IMR-90 (cell line): ENCODE data around the gene NEDD4L. TPM values are rescaled to one million over a fixed set of nuclear protein-coding genes. Genes with fewer than 3 reads are reported as not detected.

Experiments used
- ATAC-seq: fragments of 200-7000 bp; cut with Tn5 transposase; 2 replicates; pipeline ENCODE4 v1.9.1; 2020; ENCODE audit warnings: low read depth, mild to moderate bottlenecking, moderate library complexity
- BruUV-seq: library from RNA; stranded (reverse); fragments of 400-500 nt; replicated peaks from 2 replicates; lab custom pipeline; 2021; lab: Mats Ljungman, UMichigan
- CTCF ChIA-PET: fragments of 300-600 bp; formaldehyde crosslinking; extraction: SDS; loops from one replicate; lab custom pipeline; 2021; ENCODE audit warnings: antibody characterized with exemption; lab: Yijun Ruan, JAX
- POLR2A ChIA-PET: fragments of 300-600 bp; sonication (Branson Sonifier 250); formaldehyde crosslinking; loops from one replicate; lab custom pipeline; 2022; ENCODE audit warnings: antibody characterized with exemption; ENCODE audit not compliant: unreplicated experiment; lab: Charles Lee
- DNase-seq: peaks from one replicate; pipeline ENCODE4 v3.0.0; 2013
- H2AFZ ChIP-seq: replicated peaks from 2 replicates; pipeline ENCODE3; 2013; ENCODE audit warnings: low read length, mild to moderate bottlenecking; ENCODE audit not compliant: poor library complexity
- H2AK5ac ChIP-seq: 2 replicates; pipeline ENCODE4 v1.6.1; 2013; ENCODE audit warnings: low read depth, low read length, inconsistent platforms
- H2AK9ac ChIP-seq: replicated peaks from 2 replicates; pipeline ENCODE3; 2013; ENCODE audit warnings: mild to moderate bottlenecking, low read depth, low read length, moderate library complexity; ENCODE audit not compliant: poor library complexity
- H2BK120ac ChIP-seq: 2 replicates; pipeline ENCODE4 v1.6.1; 2013; ENCODE audit warnings: low read depth, low read length, inconsistent platforms
- H2BK15ac ChIP-seq: 3 replicates; pipeline ENCODE4 v1.6.1; 2013; ENCODE audit warnings: low read depth, low read length, inconsistent platforms
- H2BK20ac ChIP-seq: 2 replicates; pipeline ENCODE4 v1.6.1; 2013; ENCODE audit warnings: low read depth, mild to moderate bottlenecking, inconsistent platforms, low read length, moderate library complexity
- H2BK5ac ChIP-seq: 2 replicates; pipeline ENCODE4 v1.6.1; 2013; ENCODE audit warnings: mild to moderate bottlenecking, low read depth, low read length, inconsistent platforms; ENCODE audit not compliant: poor library complexity, severe bottlenecking
- H3K14ac ChIP-seq: replicated peaks from 2 replicates; pipeline ENCODE4 v1.6.1; 2013; ENCODE audit warnings: low read depth, low read length, inconsistent platforms
- H3K18ac ChIP-seq: 2 replicates; pipeline ENCODE4 v1.6.1; 2013; ENCODE audit warnings: low read depth, low read length, control low read depth
- H3K23ac ChIP-seq: 2 replicates; pipeline ENCODE4 v1.6.1; 2013; ENCODE audit warnings: low read depth, low read length, inconsistent platforms
- H3K27ac ChIP-seq: 2 replicates; pipeline ENCODE4 v1.5.1; 2013; ENCODE audit warnings: mild to moderate bottlenecking, control low read depth, low read length; ENCODE audit not compliant: insufficient read depth
- H3K27me3 ChIP-seq: 2 replicates; pipeline ENCODE4 v1.6.1; 2013; ENCODE audit warnings: low read length; ENCODE audit not compliant: control insufficient read depth, insufficient read depth
- H3K36me3 ChIP-seq: 2 replicates; pipeline ENCODE4 v1.6.1; 2013; ENCODE audit warnings: low read length, mixed read lengths; ENCODE audit not compliant: control insufficient read depth, insufficient read depth
- H3K4ac ChIP-seq: 2 replicates; pipeline ENCODE4 v1.6.1; 2013; ENCODE audit warnings: low read depth, low read length, inconsistent platforms
- H3K4me1 ChIP-seq: 2 replicates; pipeline ENCODE4 v1.6.1; 2013; ENCODE audit warnings: low read length, mixed read lengths; ENCODE audit not compliant: control insufficient read depth, insufficient read depth
- H3K4me2 ChIP-seq: 2 replicates; pipeline ENCODE4 v1.6.1; 2013; ENCODE audit warnings: low read depth, mild to moderate bottlenecking, control low read depth, low read length, moderate library complexity
- H3K4me3 ChIP-seq: 2 replicates; pipeline ENCODE4 v1.5.1; 2013; ENCODE audit warnings: low read depth, mild to moderate bottlenecking, control low read depth, low read length, moderate library complexity; ENCODE audit not compliant: insufficient read depth
- H3K56ac ChIP-seq: 2 replicates; pipeline ENCODE4 v1.6.1; 2013; ENCODE audit warnings: low read length, inconsistent platforms; ENCODE audit not compliant: insufficient read depth; ENCODE audit errors: extremely low read depth
- H3K79me1 ChIP-seq, 2 experiments: 2 replicates each; pipeline ENCODE4 v1.6.1; 2013; ENCODE audit warnings: low read length in 2 of 2, inconsistent platforms in 1 of 2, low read depth in 1 of 2
- H3K9ac ChIP-seq: 2 replicates; pipeline ENCODE4 v1.6.1; 2013; ENCODE audit warnings: low read depth, low read length, control low read depth
- H3K9me1 ChIP-seq: 2 replicates; pipeline ENCODE4 v1.6.1; 2013; ENCODE audit warnings: low read length, inconsistent platforms; ENCODE audit not compliant: insufficient read depth
- H3K9me3 ChIP-seq: 2 replicates; pipeline ENCODE4 v1.6.1; 2013; ENCODE audit warnings: low read length; ENCODE audit not compliant: control insufficient read depth, insufficient read depth
- H4K20me1 ChIP-seq: 2 replicates; pipeline ENCODE4 v1.6.1; 2013; ENCODE audit warnings: low read length, inconsistent platforms; ENCODE audit not compliant: insufficient read depth
- H4K5ac ChIP-seq: 2 replicates; pipeline ENCODE4 v1.6.1; 2013; ENCODE audit warnings: mild to moderate bottlenecking, low read depth, low read length, control low read depth
- H4K8ac ChIP-seq, 2 experiments: 2 replicates each; pipeline ENCODE4 v1.6.1; 2013; ENCODE audit warnings: low read depth in 2 of 2, low read length in 2 of 2, control low read depth in 1 of 2, inconsistent platforms in 1 of 2
- H4K91ac ChIP-seq: 2 replicates; pipeline ENCODE4 v1.6.1; 2013; ENCODE audit warnings: low read depth, low read length, inconsistent platforms; ENCODE audit not compliant: insufficient read depth
- MAFK ChIP-seq: IDR thresholded peaks from 2 replicates; pipeline ENCODE4 v1.6.1; 2012; ENCODE audit warnings: low read depth, low read length, improper control_type of control experiment
- RAD21 ChIP-seq: IDR thresholded peaks from 2 replicates; pipeline ENCODE4 v1.6.1; 2012; ENCODE audit warnings: low read length, improper control_type of control experiment
- WGBS, 2 experiments: methylation state at CpG; one replicate each; pipeline versions ENCODE4 v1.1.5 to v1.1.7; 2013; ENCODE audit warnings: missing lambda C conversion rate in 2 of 2; ENCODE audit not compliant: insufficient read length in 1 of 2; ENCODE audit errors: extremely low coverage in 2 of 2; 5-methylcytosine and 5-hydroxymethylcytosine counted together
- dilution Hi-C: fragments of 300-500 bp; cut with HindIII; formaldehyde crosslinking; loops from one replicate; pipeline ENCODE4 v1.14.3; 2018; ENCODE audit warnings: low sequenced_read_pairs; ENCODE audit not compliant: unreplicated experiment
- in situ Hi-C: fragments of 300-500 bp; cut with MboI; formaldehyde crosslinking; loops from 3 replicates; pipeline ENCODE4 v1.14.3; 2019; ENCODE audit warnings: low sequenced_read_pairs, inconsistent platforms, mixed read lengths
- intact Hi-C: fragments of 100-400 bp; cut with micrococcal nuclease; formaldehyde crosslinking; loops from 2 replicates; pipeline ENCODE4 v1.10.0; 2022
- polyA plus RNA-seq, 3 experiments: library from polyadenylated mRNA; depleted of rRNA; stranded (reverse); fragments of >200 nt; gene quantifications; 2 replicates each; pipeline ENCODE4 v1.2.3, GENCODE V29; 2012; ENCODE audit warnings: low replicate concordance in 1 of 3
- total RNA-seq: library from RNA; depleted of rRNA; stranded (reverse); fragments of >200 nt; gene quantifications from 2 replicates; pipeline ENCODE4 v1.2.3, GENCODE V29; 2012

The NEDD4L gene
- total and polyA plus RNA-seq, 2 of the 4 experiments (the other 2 are of a cell fraction), result 10.0 to 10.9 TPM

GRCh38 chr18:58253318-58253717 lies 209.3 kb downstream of the NEDD4L start:
- Histone ChIP-seq H3K9me3 (no peaks in the 10 kb centered on the region), H3K9ac (no peak overlapping the region), H3K79me1 (no peaks in the 10 kb centered on the region), H2BK15ac (no peak overlapping the region), H4K5ac (no peak overlapping the region), H3K4me1 (peaks cover 9% of the 10 kb centered on the region; the same call in 1 of the 2 replicates), H3K4ac (no peak overlapping the region), H3K4me3 (no peak overlapping the region), H3K4me2 (no peak overlapping the region), H2AFZ (no peak overlapping the region), H2AK5ac (no peak overlapping the region), H2BK120ac (no peak overlapping the region), H3K56ac (no peak overlapping the region), H3K23ac (no peak overlapping the region), H3K9me1 (no peaks in the 10 kb centered on the region), H2AK9ac (no peak overlapping the region), H2BK5ac (no peak overlapping the region), H3K36me3 (peaks cover 1% of the 10 kb centered on the region), H3K18ac (no peak overlapping the region), H2BK20ac (no peak overlapping the region), H4K20me1 (no peaks in the 10 kb centered on the region), H3K27ac (no peak overlapping the region), H3K27me3 (no peaks in the 10 kb centered on the region), H3K14ac (no peak overlapping the region), H4K8ac (no peak overlapping the region), H4K91ac (no peak overlapping the region)
- in situ Hi-C loops, result no loop called here
- ChIA-PET CTCF (interaction anchor here (0.6 to 1.6 kb wide), 2 partner anchors 72 to 346 kb away, joined by 3 to 5 read pairs; no protein-coding TSS in a partner anchor), POLR2A (no interaction called here)
- intact Hi-C loops, result no loop called here
- DNase-seq, result no peak
- dilution Hi-C loops, result no loop called here
- ATAC-seq, result no peak
- no CpG with 5 or more reads among the region's 2 CpGs for WGBS, 2 experiments
- TF ChIP-seq MAFK (peak; percentile 75), RAD21 (no peak)
- no TSS peak for BruUV-seq
